HAP-1 (cell line): ENCODE results near the gene LILRB1.
"Not testable (repeated sequence)": the region's sequence is repeated elsewhere in the genome, so short reads cannot be mapped to it uniquely, and the experiment has no call there.

Experiments used
- DNase-seq, 2 experiments: peaks; one replicate each; pipeline ENCODE4 v3.0.0-alpha.2; 2016 to 2020; ENCODE audit warnings: low spot score in 2 of 2
- H3K27me3 ChIP-seq: fragments of 250-450 bp; sonication (Bioruptor Pico); 2 replicates; pipeline ENCODE4 v1.5.1; 2020; ENCODE audit warnings: low read depth, mild to moderate bottlenecking, moderate library complexity
- H3K36me3 ChIP-seq: fragments of 250-450 bp; sonication (Bioruptor Pico); replicated peaks from 2 replicates; pipeline ENCODE4 v1.5.1; 2020; ENCODE audit warnings: mild to moderate bottlenecking
- H3K4me1 ChIP-seq: fragments of 250-450 bp; sonication (Bioruptor Pico); 2 replicates; pipeline ENCODE4 v1.5.1; 2020; ENCODE audit warnings: mild to moderate bottlenecking
- H3K4me3 ChIP-seq: fragments of 250-450 bp; sonication (Bioruptor Pico); 2 replicates; pipeline ENCODE4 v1.5.1; 2020; ENCODE audit warnings: mild to moderate bottlenecking, moderate library complexity
- H3K9me3 ChIP-seq: fragments of 250-450 bp; sonication (Bioruptor Pico); 2 replicates; pipeline ENCODE4 v1.5.1; 2020; ENCODE audit warnings: mild to moderate bottlenecking, moderate library complexity
- in situ Hi-C: fragments of 300-500 bp; cut with MboI; formaldehyde crosslinking; loops from 3 replicates; pipeline ENCODE4 v1.14.3; 2020; ENCODE audit warnings: low sequenced_read_pairs, inconsistent platforms, mixed read lengths

Gene LILRB1

DNA sequence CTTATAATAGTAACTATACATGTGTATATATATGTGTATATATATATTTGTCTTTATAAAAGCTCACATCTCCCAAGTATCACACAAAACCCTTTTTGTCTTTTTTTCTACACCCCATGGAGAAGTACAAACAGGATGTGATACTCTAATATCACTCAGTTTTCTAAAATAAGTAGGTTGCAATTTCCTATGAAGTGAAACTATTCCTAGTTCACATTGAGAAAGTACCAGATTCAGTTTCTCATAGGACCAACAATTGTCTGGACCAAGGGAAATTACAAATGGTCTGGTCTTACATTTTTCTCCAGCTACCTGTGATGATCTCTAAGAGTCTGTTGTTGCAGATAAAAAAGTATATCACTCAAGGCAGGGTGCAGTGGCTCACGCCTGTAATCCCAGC, 17.9 kb upstream of the LILRB1 start:
- Histone ChIP-seq H3K27me3 (no peaks in the 10 kb centered on the region), H3K4me1 (no peaks in the 10 kb centered on the region), H3K4me3 (no peak overlapping the region), H3K36me3 (no peaks in the 10 kb centered on the region), H3K9me3 (no peaks in the 10 kb centered on the region; the same call in 1 of the 2 replicates)
- in situ Hi-C loops, result no loop called here
- DNase-seq, result no peak

GRCh38 chr19:54614726-54615125, 15.6 kb upstream of the LILRB1 start:
- H3K4me3 ChIP-seq, result no peak overlapping the region
- DNase-seq, result no peak
- in situ Hi-C loops, result no loop called here
- no peaks in the 10 kb centered on the region for H3K36me3 ChIP-seq
- no peaks in the 10 kb centered on the region for H3K27me3 ChIP-seq
- no peaks in the 10 kb centered on the region for H3K4me1 ChIP-seq
- no peaks in the 10 kb centered on the region; the same call in 1 of the 2 replicates for H3K9me3 ChIP-seq

GRCh38 chr19:54616057-54616456, 14.2 kb upstream of the LILRB1 start:
- Histone ChIP-seq H3K27me3 (no peaks in the 10 kb centered on the region), H3K9me3 (no peaks in the 10 kb centered on the region; the same call in 1 of the 2 replicates), H3K36me3 (no peaks in the 10 kb centered on the region), H3K4me3 (no peak overlapping the region), H3K4me1 (no peaks in the 10 kb centered on the region)
- in situ Hi-C loops, result no loop called here
- no peak for DNase-seq

DNA sequence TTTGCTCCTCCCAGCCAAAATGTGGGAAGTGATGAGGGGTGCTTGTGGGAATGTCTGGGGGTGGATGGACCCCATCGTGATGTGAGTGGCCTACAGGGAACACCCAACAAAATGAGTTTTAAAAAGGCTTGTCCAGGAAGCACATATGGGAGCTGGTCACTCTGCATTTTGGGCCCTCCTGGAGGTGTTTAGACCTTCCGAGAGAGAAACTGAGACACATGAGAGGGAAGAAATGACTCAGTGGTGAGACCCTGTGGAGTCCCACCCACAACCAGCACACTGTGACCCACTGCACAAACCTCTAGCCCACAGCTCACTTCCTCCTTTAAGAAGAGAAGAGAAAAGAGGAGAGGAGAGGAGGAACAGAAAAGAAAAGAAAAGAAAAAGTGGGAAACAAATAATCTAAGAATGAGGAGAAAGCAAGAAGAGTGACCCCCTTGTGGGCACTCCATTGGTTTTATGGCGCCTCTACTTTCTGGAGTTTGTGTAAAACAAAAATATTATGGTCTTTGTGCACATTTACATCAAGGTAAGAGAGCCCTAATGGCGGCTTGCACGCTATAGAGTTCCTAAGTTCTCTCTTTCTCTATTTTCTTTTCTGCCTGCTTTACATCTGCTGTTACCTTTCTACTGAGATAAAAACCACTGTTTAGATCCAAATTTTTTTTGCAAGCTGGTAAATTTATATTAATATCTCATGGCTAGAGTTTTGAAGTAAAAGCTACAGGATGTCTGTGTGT, 13.3 kb upstream of the LILRB1 start:
- Histone ChIP-seq H3K36me3 (no peaks in the 10 kb centered on the region), H3K4me3 (no peak overlapping the region), H3K4me1 (no peaks in the 10 kb centered on the region), H3K27me3 (no peaks in the 10 kb centered on the region), H3K9me3 (no peaks in the 10 kb centered on the region; the same call in 1 of the 2 replicates)
- no peak for DNase-seq
- in situ Hi-C loops, result no loop called here

GRCh38 chr19:54620464-54620863, 9.8 kb upstream of the LILRB1 start:
- in situ Hi-C loops, result no loop called here
- Histone ChIP-seq H3K36me3 (no peaks in the 10 kb centered on the region), H3K9me3 (no peaks in the 10 kb centered on the region; the same call in 1 of the 2 replicates), H3K4me3 (no peak overlapping the region), H3K4me1 (no peaks in the 10 kb centered on the region), H3K27me3 (no peaks in the 10 kb centered on the region)
- no peak for DNase-seq

DNA sequence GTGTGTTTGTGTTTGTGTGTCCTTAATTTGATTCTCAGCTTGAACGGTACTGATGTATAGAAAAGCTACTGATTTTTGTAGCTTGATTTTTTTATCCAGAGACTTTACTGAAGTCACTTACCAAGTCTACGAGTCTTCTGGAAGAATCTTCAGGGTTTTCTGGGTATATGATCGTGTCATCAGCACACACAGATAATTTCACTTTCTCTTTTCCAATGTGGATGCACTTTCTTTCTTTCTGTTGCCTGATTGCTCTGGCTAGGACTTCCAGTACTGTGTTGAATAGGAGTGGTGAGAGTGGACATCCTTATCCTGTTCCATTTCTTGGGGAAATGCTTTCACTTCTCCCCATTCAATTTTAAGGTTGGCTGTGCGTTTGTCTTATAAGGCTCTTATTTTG, 7.9 kb upstream of the LILRB1 start:
- in situ Hi-C loops, result no loop called here
- Histone ChIP-seq H3K9me3 (no peaks in the 10 kb centered on the region), H3K27me3 (no peaks in the 10 kb centered on the region), H3K4me3 (no peak overlapping the region), H3K36me3 (no peaks in the 10 kb centered on the region), H3K4me1 (no peaks in the 10 kb centered on the region)
- no peak for DNase-seq

GRCh38 chr19:54624234-54624633, 6.0 kb upstream of the LILRB1 start:
- H3K36me3 ChIP-seq, H3K4me3 ChIP-seq, in situ Hi-C loops, DNase-seq, H3K27me3 ChIP-seq, H3K4me1 ChIP-seq, H3K9me3 ChIP-seq: not testable (repeated sequence)

GRCh38 chr19:54624934-54625730, 5.2 kb upstream of the LILRB1 start:
- DNase-seq, H3K9me3 ChIP-seq, H3K4me1 ChIP-seq, H3K27me3 ChIP-seq, in situ Hi-C loops, H3K36me3 ChIP-seq, H3K4me3 ChIP-seq: not testable (repeated sequence)

DNA sequence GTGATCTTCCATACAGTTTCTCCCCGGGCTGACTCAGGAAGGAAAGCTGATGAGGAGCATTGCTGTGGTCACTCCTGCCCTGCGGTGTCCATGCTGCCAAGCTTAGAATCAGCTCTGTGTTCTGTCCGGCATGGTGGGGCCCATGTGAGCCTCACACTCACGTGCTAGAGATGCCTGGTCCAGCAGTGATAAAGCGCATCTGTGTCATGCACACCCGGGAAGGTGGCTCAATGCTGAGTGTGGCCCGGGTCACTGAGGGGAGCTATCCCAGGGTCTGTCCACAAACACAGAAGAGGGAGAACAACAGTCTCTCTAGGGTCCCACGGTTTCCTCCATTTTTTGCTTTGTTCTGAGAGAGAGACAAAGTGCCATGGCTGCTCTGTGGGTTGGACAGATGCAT, 3.5 kb upstream of the LILRB1 start:
- no peaks in the 10 kb centered on the region for H3K27me3 ChIP-seq
- no peaks in the 10 kb centered on the region for H3K36me3 ChIP-seq
- H3K9me3 ChIP-seq, result no peaks in the 10 kb centered on the region
- in situ Hi-C loops, result no loop called here
- H3K4me1 ChIP-seq, result no peaks in the 10 kb centered on the region
- DNase-seq, result no peak
- no peak overlapping the region for H3K4me3 ChIP-seq

GRCh38 chr19:54627912-54628311, 2.4 kb upstream of the LILRB1 start:
- H3K36me3 ChIP-seq, H3K27me3 ChIP-seq, H3K9me3 ChIP-seq, H3K4me1 ChIP-seq, in situ Hi-C loops, DNase-seq, H3K4me3 ChIP-seq: not testable (repeated sequence)

GRCh38 chr19:54630782-54631181, 498 bp downstream of the LILRB1 start:
- H3K4me1 ChIP-seq, result no peaks in the 10 kb centered on the region
- in situ Hi-C loops, result loop anchor here (5.0 kb wide), 1 partner anchor 333 kb away; no protein-coding TSS in a partner anchor
- H3K4me3 ChIP-seq, result no peak overlapping the region
- no peaks in the 10 kb centered on the region for H3K27me3 ChIP-seq
- DNase-seq, result no peak
- no peaks in the 10 kb centered on the region for H3K9me3 ChIP-seq
- H3K36me3 ChIP-seq, result no peaks in the 10 kb centered on the region

- not testable (repeated sequence) for H3K36me3 ChIP-seq, H3K9me3 ChIP-seq, H3K4me3 ChIP-seq, DNase-seq, H3K4me1 ChIP-seq, H3K27me3 ChIP-seq
- in situ Hi-C loops, result loop anchor here (5.0 kb wide), 1 partner anchor 334 kb away; no protein-coding TSS in a partner anchor
These were observed 1.4 kb downstream of the LILRB1 start for GRCh38 chr19:54631489-54632337.

GRCh38 chr19:54632517-54632916, 2.2 kb downstream of the LILRB1 start:
- not testable (repeated sequence) for DNase-seq, H3K9me3 ChIP-seq, H3K4me3 ChIP-seq, H3K27me3 ChIP-seq, H3K36me3 ChIP-seq, H3K4me1 ChIP-seq
- in situ Hi-C loops, result loop anchor here (5.0 kb wide), 1 partner anchor 335 kb away; no protein-coding TSS in a partner anchor
